HTR-8/SVneo (cell line): ENCODE measurements around the gene CACNA1C.

Source experiments
- DNase-seq: peaks from one replicate; pipeline ENCODE4 v3.0.0; 2011; ENCODE audit warnings: low spot score, mixed read lengths; ENCODE audit not compliant: insufficient read length
- FAIRE-seq: peaks from 2 replicates; lab custom pipeline; 2011; peaks lifted over from hg19 to GRCh38; lab: Jason Lieb, UNC

Gene CACNA1C

GRCh38 chr12:2498964-2499500 lies 446.2 kb downstream of the CACNA1C start:
- FAIRE-seq (no peak), DNase-seq (no peak)

GRCh38 chr12:2501464-2502191 lies 448.8 kb downstream of the CACNA1C start:
- FAIRE-seq, result no peak
- no peak for DNase-seq

DNA sequence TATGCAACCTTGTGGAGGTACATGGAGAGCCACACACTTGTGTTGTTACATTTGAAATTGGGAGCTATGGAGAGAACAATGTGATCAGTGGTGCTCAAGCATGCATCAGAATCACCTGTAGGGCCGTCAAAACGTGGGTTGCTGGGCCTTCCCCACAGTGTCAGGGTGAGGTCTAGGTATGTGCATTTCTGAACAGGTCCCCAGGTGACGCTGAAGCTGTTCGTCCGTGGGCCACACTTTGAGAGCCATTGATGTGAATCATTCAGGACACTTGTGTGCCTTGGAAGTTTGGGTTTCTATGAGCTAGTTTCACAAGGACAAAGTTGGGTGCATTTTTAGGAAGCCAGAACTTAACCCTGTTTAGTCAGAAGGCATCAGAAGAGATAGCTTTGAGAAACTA lies 450.2 kb downstream of the CACNA1C start:
- DNase-seq, result no peak
- FAIRE-seq, result no peak

GRCh38 chr12:2503762-2504161 lies 451.0 kb downstream of the CACNA1C start:
- FAIRE-seq, result peak; percentile 54
- DNase-seq, result no peak

- DNase-seq (no peak), FAIRE-seq (no peak)
Observed at GRCh38 chr12:2504577-2504976, 451.8 kb downstream of the CACNA1C start.

- no peak for DNase-seq
Observed at GRCh38 chr12:2507814-2508213, 455.0 kb downstream of the CACNA1C start.

GRCh38 chr12:2509137-2509536 lies 456.4 kb downstream of the CACNA1C start:
- DNase-seq, result no peak
- peak; percentile 23 for FAIRE-seq

More at GRCh38 chr12:2507814-2508213, 455.0 kb downstream of the CACNA1C start:
- no peak for FAIRE-seq

DNA sequence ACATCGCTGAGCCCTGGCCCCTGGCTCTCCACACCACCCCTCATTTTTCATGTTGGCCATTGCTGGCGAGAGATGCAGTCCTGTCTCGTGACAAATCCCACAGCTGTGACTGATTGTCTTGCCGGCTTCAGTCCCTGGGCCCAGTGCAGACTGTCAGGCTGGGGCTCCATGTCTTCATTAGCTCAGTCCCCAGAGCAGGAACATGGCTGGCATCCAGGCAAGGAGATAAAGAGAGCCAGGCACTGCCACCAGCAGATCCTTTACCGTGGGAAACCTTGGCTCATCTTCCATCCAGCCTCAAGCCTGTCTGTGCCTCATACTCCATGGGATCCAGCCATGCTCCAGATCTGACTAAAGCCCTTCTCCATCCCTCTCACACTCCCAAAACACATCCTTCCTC lies 457.3 kb downstream of the CACNA1C start:
- FAIRE-seq, result no peak
- DNase-seq, result no peak

DNA sequence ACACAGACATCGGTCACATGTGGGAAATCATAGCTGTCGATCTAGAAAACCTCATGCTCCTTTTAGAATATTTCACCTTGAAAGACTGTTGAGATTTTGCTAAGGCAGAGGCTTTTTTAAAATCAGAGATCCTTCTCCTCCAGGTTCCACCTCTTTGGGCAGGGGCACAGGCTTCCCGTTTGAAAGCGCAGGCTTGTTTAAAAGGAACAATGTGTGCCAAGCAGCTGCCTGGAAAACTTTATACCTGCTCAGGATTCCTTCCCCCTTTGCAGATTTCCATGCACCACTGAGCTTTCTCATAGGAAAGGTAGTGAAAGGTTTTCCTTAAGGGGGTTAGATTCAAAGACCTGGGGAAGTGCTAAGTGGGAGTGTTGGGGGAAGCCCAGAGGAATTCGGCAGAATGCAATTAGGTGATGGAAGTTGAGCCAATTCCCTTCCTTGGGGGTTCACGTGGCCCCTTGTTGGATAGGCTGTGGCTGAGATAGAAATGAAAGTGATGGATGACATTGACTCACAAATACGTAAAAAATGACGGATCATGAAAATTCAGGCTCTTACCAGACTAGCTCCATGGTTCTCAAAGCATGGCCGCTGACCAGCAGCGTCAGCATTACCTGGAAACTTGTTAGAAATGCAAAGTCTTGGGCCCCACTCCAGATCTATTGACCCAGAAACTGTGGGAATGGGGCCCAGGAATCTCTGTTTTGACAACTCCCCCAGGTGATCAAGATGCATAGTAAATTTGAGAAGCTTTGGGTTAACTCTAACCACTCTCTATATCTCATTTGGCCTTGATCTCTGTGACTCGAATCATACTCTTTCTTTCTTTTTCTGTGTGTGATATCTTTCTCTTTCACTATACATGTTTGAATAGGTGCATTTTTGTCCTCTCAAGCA lies 460.6 kb downstream of the CACNA1C start:
- FAIRE-seq (no peak), DNase-seq (no peak)

DNA sequence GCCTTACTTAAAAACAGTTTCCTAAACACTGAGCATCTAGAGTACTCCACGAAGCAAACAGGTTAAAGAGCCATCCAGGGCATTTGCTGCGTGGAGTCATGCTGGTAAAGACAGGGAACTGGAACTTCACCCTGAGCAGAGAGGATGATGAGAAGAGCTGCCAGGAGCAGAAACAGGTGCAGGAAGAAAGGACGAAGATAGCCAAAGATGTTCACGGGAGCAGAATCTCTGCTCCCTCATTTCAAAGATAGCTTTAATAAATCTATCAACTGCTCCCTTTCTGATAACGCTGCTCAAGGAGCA lies 461.2 kb downstream of the CACNA1C start:
- FAIRE-seq (no peak), DNase-seq (no peak)

- FAIRE-seq (no peak), DNase-seq (no peak)
Observed at GRCh38 chr12:2520722-2521246, 468.0 kb downstream of the CACNA1C start.

GRCh38 chr12:2523317-2523716 lies 470.5 kb downstream of the CACNA1C start:
- FAIRE-seq (no peak), DNase-seq (no peak)

DNA sequence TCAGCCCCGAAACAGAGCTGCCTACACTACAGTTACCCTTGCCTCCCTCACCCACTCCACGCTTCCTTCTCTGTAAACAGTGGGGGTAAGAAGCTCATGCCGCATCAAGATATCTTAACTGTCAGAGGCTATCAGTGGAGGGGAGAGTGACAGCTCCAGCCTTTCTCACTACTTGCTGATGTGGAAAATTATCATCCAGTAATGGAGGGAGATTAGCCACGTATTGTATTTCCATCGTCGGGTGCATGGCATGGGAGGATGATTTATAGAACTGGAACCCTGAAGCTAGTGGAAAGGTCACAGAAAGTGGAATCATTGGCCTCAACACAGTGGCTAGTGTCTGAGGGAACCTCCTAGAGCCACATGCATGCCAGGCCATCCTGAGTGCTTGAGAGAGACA lies 471.1 kb downstream of the CACNA1C start:
- no peak for FAIRE-seq
- DNase-seq, result no peak

GRCh38 chr12:2526371-2526770 lies 473.6 kb downstream of the CACNA1C start:
- FAIRE-seq (no peak), DNase-seq (no peak)

DNA sequence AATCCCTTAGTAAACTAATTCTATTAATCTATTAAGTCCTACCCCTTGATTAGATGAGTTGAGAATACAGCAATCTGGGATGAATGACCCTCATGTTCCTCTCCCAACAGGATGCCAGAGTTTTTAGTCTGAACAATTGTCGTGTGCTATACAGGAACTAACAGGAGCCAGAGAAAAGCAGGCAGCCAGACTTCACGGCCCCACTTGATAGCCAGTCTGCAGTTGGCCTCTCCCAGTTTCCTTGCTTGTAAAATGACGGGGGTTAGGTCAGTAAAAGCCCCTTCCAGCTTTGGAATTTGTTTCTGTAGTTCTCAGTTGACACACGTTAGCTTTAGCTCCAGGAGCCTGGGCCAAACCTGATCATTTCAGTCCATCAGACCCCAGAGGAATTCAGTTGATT lies 475.2 kb downstream of the CACNA1C start:
- no peak for FAIRE-seq
- DNase-seq, result no peak

DNA sequence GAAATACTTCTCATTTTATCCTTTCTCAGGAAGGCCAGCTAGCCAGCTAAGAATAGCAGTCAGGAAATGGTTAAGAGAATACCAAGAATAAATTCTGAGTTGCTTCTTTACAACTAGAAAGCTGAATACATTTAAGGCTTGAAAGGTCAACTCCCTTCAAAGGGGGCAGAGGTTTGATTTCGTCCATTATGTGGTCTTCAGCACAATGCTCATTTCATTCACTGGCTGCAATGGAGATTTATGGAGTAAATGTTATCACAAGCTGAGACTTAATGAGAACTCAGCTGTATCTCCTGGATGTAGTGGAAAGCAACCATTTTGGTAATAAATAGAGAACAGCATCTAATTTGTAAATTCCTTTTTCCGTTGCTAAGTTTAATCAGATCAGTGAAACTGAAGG lies 477.0 kb downstream of the CACNA1C start:
- FAIRE-seq (no peak), DNase-seq (no peak)

DNA sequence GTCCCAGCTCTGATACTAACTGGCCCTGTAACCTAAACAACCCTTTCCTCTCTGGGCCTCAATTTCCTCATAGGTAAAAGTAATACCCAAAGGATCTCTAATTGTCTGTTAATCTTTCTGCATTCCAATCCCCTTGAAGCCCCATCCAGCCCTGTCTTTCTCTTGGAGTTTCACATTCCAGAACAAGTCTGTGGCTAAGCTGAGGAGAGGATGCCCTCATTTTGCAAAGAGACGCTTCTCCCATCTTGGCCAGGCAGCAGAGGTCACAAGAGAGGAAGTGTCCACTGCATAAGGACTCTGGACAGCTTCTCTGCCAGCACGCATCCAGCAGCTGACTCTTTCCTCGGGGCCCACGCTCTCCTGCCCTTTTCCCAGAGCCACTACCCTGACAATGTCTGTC lies 478.6 kb downstream of the CACNA1C start:
- DNase-seq (no peak), FAIRE-seq (no peak)

DNA sequence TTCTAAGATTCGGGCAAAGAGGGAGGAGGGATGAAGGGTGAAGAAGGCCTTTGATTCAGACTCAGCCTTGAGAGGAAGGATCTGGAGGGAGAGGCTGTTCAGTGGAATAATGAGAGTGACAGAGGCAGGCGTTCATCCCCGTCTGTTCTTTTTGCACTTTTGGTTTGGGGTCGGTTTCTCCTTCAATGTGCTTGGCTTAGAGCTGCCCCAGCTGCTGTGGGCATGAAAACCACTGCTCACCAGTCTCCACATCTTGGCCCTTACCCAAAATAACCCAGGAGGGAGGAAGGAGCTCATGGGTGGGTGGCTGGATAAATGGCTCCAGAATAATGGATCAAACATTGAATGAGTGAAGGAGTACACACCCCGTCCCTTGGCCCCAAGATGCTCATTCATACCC lies 480.2 kb downstream of the CACNA1C start:
- DNase-seq (no peak), FAIRE-seq (no peak)

- no peak for FAIRE-seq
- DNase-seq, result peak; percentile 30
Observed at GRCh38 chr12:2535583-2536204, 482.9 kb downstream of the CACNA1C start.

GRCh38 chr12:2536724-2537123 lies 483.9 kb downstream of the CACNA1C start:
- FAIRE-seq, result no peak

More at GRCh38 chr12:2536724-2537123, 483.9 kb downstream of the CACNA1C start:
- no peak for DNase-seq
